Activated CD4-positive, CD25-positive, alpha-beta regulatory T cell treated with anti-CD3 and anti-CD28 coated beads, Interleukin-2, amount 50 U/mL, for 16 hours (primary cell): ENCODE measurements around the gene ENTPD5.
"Not testable (repeated sequence)": the region's sequence is repeated elsewhere in the genome, so short reads cannot be mapped to it uniquely, and the experiment has no call there.

Experiments
- DNase-seq: peaks from one replicate; pipeline ENCODE4 v3.0.0-alpha.2; 2020; ENCODE audit warnings: low read depth, low spot score

ENTPD5 gene

GRCh38 chr14:73944432-73945158 is 74.5 kb downstream of the ENTPD5 start:
- DNase-seq = no peak

- DNase-seq = no peak
These were observed 76.0 kb downstream of the ENTPD5 start for GRCh38 chr14:73943083-73943482.

- DNase-seq = no peak
These were observed 76.9 kb downstream of the ENTPD5 start for GRCh38 chr14:73942180-73942579.

GRCh38 chr14:73937012-73937411 is 82.1 kb downstream of the ENTPD5 start:
- DNase-seq = no peak

- DNase-seq = no peak
These were observed 82.5 kb downstream of the ENTPD5 start for GRCh38 chr14:73936548-73936947.

- DNase-seq = no peak
These were observed 83.4 kb downstream of the ENTPD5 start for GRCh38 chr14:73935666-73936065.

- DNase-seq = no peak
These were observed 94.8 kb downstream of the ENTPD5 start for GRCh38 chr14:73924337-73924736.

GRCh38 chr14:73919457-73919856 is 99.6 kb downstream of the ENTPD5 start:
- DNase-seq = not testable (repeated sequence)

- no peak for DNase-seq
These were observed 102.8 kb downstream of the ENTPD5 start for GRCh38 chr14:73916324-73916723.

- DNase-seq = no peak
These were observed 105.8 kb downstream of the ENTPD5 start for GRCh38 chr14:73913256-73913655.

- DNase-seq = no peak
These were observed 109.4 kb downstream of the ENTPD5 start for GRCh38 chr14:73909681-73910080.
